ENCODE results near the gene DPY19L3.
"Not testable (repeated sequence)": the region's sequence is repeated elsewhere in the genome, so short reads cannot be mapped to it uniquely, and the experiment has no call there.

Gene DPY19L3

GRCh38 chr19:32396046-32396652 lies 9.4 kb upstream of the DPY19L3 start:
- no peak for DNase-seq (ENCODE audit: extremely low read depth in 1 of 2, low read depth in 1 of 2)

- no peak for DNase-seq (ENCODE audit: extremely low read depth in 1 of 2, low read depth in 1 of 2)
Observed at GRCh38 chr19:32397671-32398101, 7.9 kb upstream of the DPY19L3 start.

- no peak for DNase-seq (ENCODE audit: extremely low read depth in 1 of 2, low read depth in 1 of 2)
Observed at GRCh38 chr19:32401992-32402391, 3.6 kb upstream of the DPY19L3 start.

GRCh38 chr19:32403291-32403995 lies 2.1 kb upstream of the DPY19L3 start:
- DNase-seq (ENCODE audit: extremely low read depth in 1 of 2, low read depth in 1 of 2) = no peak

GRCh38 chr19:32404213-32404932 lies 1.2 kb upstream of the DPY19L3 start:
- DNase-seq (ENCODE audit: extremely low read depth in 1 of 2, low read depth in 1 of 2) = no peak

- no peak for DNase-seq (ENCODE audit: extremely low read depth in 1 of 2, low read depth in 1 of 2)
Observed at GRCh38 chr19:32404933-32405430, 588 bp upstream of the DPY19L3 start.

GRCh38 chr19:32406161-32407003 lies 812 bp downstream of the DPY19L3 start:
- DNase-seq (ENCODE audit: extremely low read depth in 1 of 2, low read depth in 1 of 2) = no peak

GRCh38 chr19:32407004-32407992 lies 1.7 kb downstream of the DPY19L3 start:
- DNase-seq (ENCODE audit: extremely low read depth in 1 of 2, low read depth in 1 of 2) = no peak

GRCh38 chr19:32415246-32415645 lies 9.7 kb downstream of the DPY19L3 start:
- no peak for DNase-seq (ENCODE audit: extremely low read depth in 1 of 2, low read depth in 1 of 2)

GRCh38 chr19:32415669-32416068 lies 10.1 kb downstream of the DPY19L3 start:
- no peak for DNase-seq (ENCODE audit: extremely low read depth in 1 of 2, low read depth in 1 of 2)

GRCh38 chr19:32416749-32417456 lies 11.3 kb downstream of the DPY19L3 start:
- DNase-seq (ENCODE audit: extremely low read depth in 1 of 2, low read depth in 1 of 2) = no peak

- no peak for DNase-seq (ENCODE audit: extremely low read depth in 1 of 2, low read depth in 1 of 2)
Observed at GRCh38 chr19:32418155-32418554, 12.6 kb downstream of the DPY19L3 start.

- no peak for DNase-seq (ENCODE audit: extremely low read depth in 1 of 2, low read depth in 1 of 2)
Observed at GRCh38 chr19:32421589-32422361, 16.2 kb downstream of the DPY19L3 start.

GRCh38 chr19:32422435-32422834 lies 16.9 kb downstream of the DPY19L3 start:
- DNase-seq (ENCODE audit: extremely low read depth in 1 of 2, low read depth in 1 of 2) = no peak

- not testable (repeated sequence) for DNase-seq (ENCODE audit: extremely low read depth in 1 of 2, low read depth in 1 of 2)
Observed at GRCh38 chr19:32423944-32424343, 18.4 kb downstream of the DPY19L3 start.

GRCh38 chr19:32427536-32427935 lies 22.0 kb downstream of the DPY19L3 start:
- DNase-seq (ENCODE audit: extremely low read depth in 1 of 2, low read depth in 1 of 2) = no peak

- no peak for DNase-seq (ENCODE audit: extremely low read depth in 1 of 2, low read depth in 1 of 2)
Observed at GRCh38 chr19:32436692-32437091, 31.1 kb downstream of the DPY19L3 start.

GRCh38 chr19:32437096-32437495 lies 31.5 kb downstream of the DPY19L3 start:
- DNase-seq (ENCODE audit: extremely low read depth in 1 of 2, low read depth in 1 of 2) = no peak

Measured in activated CD8-positive, alpha-beta memory T cell treated with anti-CD3 and anti-CD28 coated beads for 1 hour (primary cell).